Inflammatory macrophage treated with lipopolysaccharide for 4 hours (primary cell): Measurements from ENCODE around the gene WHAMM.

Experiments
- DNase-seq: peaks from one replicate; pipeline ENCODE4 v3.0.0-alpha.2; 2020

WHAMM gene

GRCh38 chr15:82871832-82872484 is 62.5 kb downstream of the WHAMM start:
- DNase-seq: no peak

GRCh38 chr15:82873000-82873680 is 63.7 kb downstream of the WHAMM start:
- DNase-seq: no peak

- DNase-seq: no peak
These were observed 64.8 kb downstream of the WHAMM start for GRCh38 chr15:82874267-82874666.

- no peak for DNase-seq
These were observed 65.5 kb downstream of the WHAMM start for GRCh38 chr15:82874961-82875360.

GRCh38 chr15:82875411-82876003 is 66.1 kb downstream of the WHAMM start:
- no peak for DNase-seq

- no peak for DNase-seq
These were observed 68.4 kb downstream of the WHAMM start for GRCh38 chr15:82877825-82878224.

- no peak for DNase-seq
These were observed 68.9 kb downstream of the WHAMM start for GRCh38 chr15:82878325-82878724.

- DNase-seq: no peak
These were observed 71.3 kb downstream of the WHAMM start for GRCh38 chr15:82880704-82881103.

- no peak for DNase-seq
These were observed 72.3 kb downstream of the WHAMM start for GRCh38 chr15:82881747-82882146.

GRCh38 chr15:82882273-82882928 is 73.0 kb downstream of the WHAMM start:
- DNase-seq: peak; percentile 55
